Endothelial cell of umbilical vein (primary cell): ENCODE results near the gene ZNF664. TPM values are rescaled to one million over a fixed set of nuclear protein-coding genes. Genes with fewer than 3 reads are reported as not detected.

Experiments
- BruUV-seq: library from RNA; stranded (reverse); fragments of 400-500 nt; replicated peaks from 2 replicates; lab custom pipeline; 2021; lab: Mats Ljungman, UMichigan
- CTCF ChIA-PET: fragments of 300-600, 350-600 bp; sonication (Branson Sonifier 250); formaldehyde crosslinking; loops from one replicate; lab custom pipeline; 2021; ENCODE audit warnings: antibody characterized with exemption, inconsistent platforms; lab: Charles Lee
- POLR2A ChIA-PET: fragments of 300-600, 350-600 bp; sonication (Branson Sonifier 250); formaldehyde crosslinking; loops from one replicate; lab custom pipeline; 2021; ENCODE audit warnings: antibody characterized with exemption, inconsistent platforms; lab: Charles Lee
- DNase-seq: peaks from one replicate; pipeline ENCODE4 v3.0.0-alpha.2; 2011; ENCODE audit warnings: low read depth, low spot score
- FAIRE-seq: peaks from 2 replicates; lab custom pipeline; 2011; peaks lifted over from hg19 to GRCh38; lab: Jason Lieb, UNC
- H2AFZ ChIP-seq: 2 replicates; pipeline ENCODE4 v1.6.0; 2012; ENCODE audit warnings: low read depth, low read length, control low read depth, inconsistent platforms
- H3K27ac ChIP-seq: 2 replicates; pipeline ENCODE4 v1.5.1; 2011; ENCODE audit warnings: low read depth, mild to moderate bottlenecking, control low read depth, low read length, moderate library complexity; ENCODE audit not compliant: insufficient read depth
- H3K27me3 ChIP-seq, 2 experiments: 2 replicates each; pipeline versions ENCODE4 v1.6.0 to v1.6.1; 2011; ENCODE audit warnings: low read length in 2 of 2, mixed read lengths in 1 of 2; ENCODE audit not compliant: control insufficient read depth in 2 of 2, insufficient read depth in 2 of 2
- H3K36me3 ChIP-seq, 2 experiments: 2 replicates in 1 of 2; 3 replicates in 1 of 2; pipeline ENCODE4 v1.5.1; 2011; ENCODE audit warnings: low read length in 2 of 2, mild to moderate bottlenecking in 1 of 2, moderate library complexity in 1 of 2; ENCODE audit not compliant: control insufficient read depth in 2 of 2, insufficient read depth in 2 of 2; ENCODE audit errors: extremely low read depth in 1 of 2
- H3K4me1 ChIP-seq: 3 replicates; pipeline ENCODE4 v1.5.1; 2011; ENCODE audit warnings: mild to moderate bottlenecking, low read length; ENCODE audit not compliant: control insufficient read depth, insufficient read depth; ENCODE audit errors: extremely low read depth
- H3K4me2 ChIP-seq: 2 replicates; pipeline ENCODE4 v1.6.1; 2011; ENCODE audit warnings: low read length, control low read depth, mixed read lengths; ENCODE audit not compliant: insufficient read depth
- H3K4me3 ChIP-seq, 3 experiments: fragments of 200-600 bp in 1 of 3; sonication (generic), shearing (Covaris generic) in 1 of 3; replicated peaks in 1 of 3; 2 replicates each; pipeline ENCODE4 v1.5.1; 2011 to 2016; ENCODE audit warnings: control low read depth in 3 of 3, low read length in 3 of 3, mild to moderate bottlenecking in 2 of 3, inconsistent platforms in 1 of 3, low read depth in 1 of 3, moderate library complexity in 1 of 3; ENCODE audit not compliant: insufficient read depth in 1 of 3
- H3K79me2 ChIP-seq: 2 replicates; pipeline ENCODE4 v1.6.0; 2012; ENCODE audit warnings: low read length, inconsistent platforms; ENCODE audit not compliant: control insufficient read depth, insufficient read depth
- H3K9ac ChIP-seq: replicated peaks from 2 replicates; pipeline ENCODE3; 2011; ENCODE audit warnings: low read length, control low read depth; ENCODE audit not compliant: insufficient read depth; ENCODE audit errors: extremely low read depth
- H3K9me1 ChIP-seq: replicated peaks from 3 replicates; pipeline ENCODE4 v1.6.0; 2011; ENCODE audit warnings: mild to moderate bottlenecking, low read length; ENCODE audit not compliant: control insufficient read depth, insufficient read depth; ENCODE audit errors: extremely low read depth
- H3K9me3 ChIP-seq: replicated peaks from 2 replicates; pipeline ENCODE4 v1.5.1; 2012; ENCODE audit warnings: low read length, inconsistent platforms; ENCODE audit not compliant: control insufficient read depth, insufficient read depth
- H4K20me1 ChIP-seq: replicated peaks from 2 replicates; pipeline ENCODE3; 2011; ENCODE audit warnings: mild to moderate bottlenecking, low read length; ENCODE audit not compliant: control insufficient read depth, insufficient read depth; ENCODE audit errors: extremely low read depth
- EZH2 ChIP-seq: IDR thresholded peaks from 2 replicates; pipeline ENCODE4 v1.6.1; 2012; ENCODE audit warnings: borderline replicate concordance, low read depth, mild to moderate bottlenecking, moderate library complexity, low read length, inconsistent platforms; ENCODE audit not compliant: severe bottlenecking
- FOS ChIP-seq: IDR thresholded peaks from 2 replicates; pipeline ENCODE4 v1.6.1; 2011; ENCODE audit warnings: mild to moderate bottlenecking, low read length, moderate library complexity, borderline replicate concordance; ENCODE audit not compliant: insufficient read depth
- GATA2 ChIP-seq: IDR thresholded peaks from 2 replicates; pipeline ENCODE4 v1.7.0; 2011; ENCODE audit warnings: low read depth, mild to moderate bottlenecking, moderate library complexity, mixed read lengths, low read length; ENCODE audit not compliant: insufficient read length, insufficient read depth
- JUN ChIP-seq: IDR thresholded peaks from 2 replicates; pipeline ENCODE4 v1.6.1; 2011; ENCODE audit warnings: borderline replicate concordance, low read depth; ENCODE audit not compliant: insufficient read length, insufficient read depth
- MYC ChIP-seq: IDR thresholded peaks from one replicate; pipeline ENCODE4 v1.6.1; 2011; ENCODE audit warnings: mild to moderate bottlenecking, low read depth, low read length
- POLR2A ChIP-seq: IDR thresholded peaks from 2 replicates; pipeline ENCODE4 v1.6.1; 2012; ENCODE audit warnings: low read depth, mild to moderate bottlenecking, control low read depth, low read length
- POLR2AphosphoS5 ChIP-seq: IDR thresholded peaks from 2 replicates; pipeline ENCODE4 v1.6.1; 2012; ENCODE audit warnings: low read depth, mild to moderate bottlenecking, control low read depth, low read length, moderate library complexity; ENCODE audit not compliant: insufficient read depth
- dilution Hi-C: fragments of 300-500 bp; cut with MboI; formaldehyde crosslinking; loops from one replicate; pipeline ENCODE4 v1.15.0; 2019; ENCODE audit warnings: low sequenced_read_pairs; ENCODE audit not compliant: extremely low pct_ligation_motif_present
- intact Hi-C: fragments of 100-400 bp; cut with micrococcal nuclease; formaldehyde crosslinking; loops from one replicate; pipeline ENCODE4 v1.10.0; 2022
- polyA plus RNA-seq, 4 experiments: library from polyadenylated mRNA; depleted of rRNA in 3 of 4; stranded (reverse) in 3 of 4; unstranded in 1 of 4; fragments of >200 nt; gene quantifications; 2 replicates each; pipeline versions ENCODE4 v1.2.1 to v1.2.3, GENCODE V29; 2011 to 2012; ENCODE audit warnings: missing spikeins in 1 of 4
- total RNA-seq: library from RNA; stranded (reverse); gene quantifications from 2 replicates; pipeline ENCODE4 v1.2.3, GENCODE V29; 2021
- TF ChIP-seq, protein P1 (sequence below): IDR thresholded peaks from 2 replicates; pipeline ENCODE4 v1.6.1; 2011; ENCODE audit not compliant: insufficient read depth, insufficient read length
- TF ChIP-seq, protein P2 (sequence below), 2 donors: IDR thresholded peaks; 1 replicate in 1 of 2; 2 replicates in 1 of 2; pipeline ENCODE4 v1.5.1; 2011; ENCODE audit warnings: low read length in 2 of 2, mild to moderate bottlenecking in 2 of 2, moderate library complexity in 2 of 2, control low read depth in 1 of 2, inconsistent platforms in 1 of 2, low read depth in 1 of 2; ENCODE audit not compliant: insufficient read depth in 1 of 2; ENCODE audit errors: extremely low read depth in 1 of 2

Gene ZNF664
- total and polyA plus RNA-seq, 2 donors (not counting 3 experiments of a cell fraction or from before 2014, with no cell fraction given), result 29.8 to 71.3 TPM

GRCh38 chr12:124034297-124034696 lies 61.3 kb downstream of the ZNF664 start:
- TF ChIP-seq, protein P1, sequence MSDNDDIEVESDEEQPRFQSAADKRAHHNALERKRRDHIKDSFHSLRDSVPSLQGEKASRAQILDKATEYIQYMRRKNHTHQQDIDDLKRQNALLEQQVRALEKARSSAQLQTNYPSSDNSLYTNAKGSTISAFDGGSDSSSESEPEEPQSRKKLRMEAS, result no peak
- no peak for TF ChIP-seq MYC
- TF ChIP-seq POLR2AphosphoS5, result no peak
- no peak for TF ChIP-seq JUN
- TF ChIP-seq, protein P2, sequence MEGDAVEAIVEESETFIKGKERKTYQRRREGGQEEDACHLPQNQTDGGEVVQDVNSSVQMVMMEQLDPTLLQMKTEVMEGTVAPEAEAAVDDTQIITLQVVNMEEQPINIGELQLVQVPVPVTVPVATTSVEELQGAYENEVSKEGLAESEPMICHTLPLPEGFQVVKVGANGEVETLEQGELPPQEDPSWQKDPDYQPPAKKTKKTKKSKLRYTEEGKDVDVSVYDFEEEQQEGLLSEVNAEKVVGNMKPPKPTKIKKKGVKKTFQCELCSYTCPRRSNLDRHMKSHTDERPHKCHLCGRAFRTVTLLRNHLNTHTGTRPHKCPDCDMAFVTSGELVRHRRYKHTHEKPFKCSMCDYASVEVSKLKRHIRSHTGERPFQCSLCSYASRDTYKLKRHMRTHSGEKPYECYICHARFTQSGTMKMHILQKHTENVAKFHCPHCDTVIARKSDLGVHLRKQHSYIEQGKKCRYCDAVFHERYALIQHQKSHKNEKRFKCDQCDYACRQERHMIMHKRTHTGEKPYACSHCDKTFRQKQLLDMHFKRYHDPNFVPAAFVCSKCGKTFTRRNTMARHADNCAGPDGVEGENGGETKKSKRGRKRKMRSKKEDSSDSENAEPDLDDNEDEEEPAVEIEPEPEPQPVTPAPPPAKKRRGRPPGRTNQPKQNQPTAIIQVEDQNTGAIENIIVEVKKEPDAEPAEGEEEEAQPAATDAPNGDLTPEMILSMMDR (IDR thresholded peaks at IDR 0.05; ENCODE audit: extremely low read depth in 1 of 2, insufficient read depth in 1 of 2, low read depth in 1 of 2, low read length in 2 of 2), result no peak
- no peak for TF ChIP-seq GATA2
- no peak for TF ChIP-seq POLR2A
- no peak for TF ChIP-seq EZH2
- TF ChIP-seq FOS, result no peak
- peaks cover 0 to 3% of the 10 kb centered on the region in 2 experiments for H3K27me3 ChIP-seq
- no peak for DNase-seq
- H3K9me3 ChIP-seq, result no peaks in the 10 kb centered on the region
- CTCF ChIA-PET, result interaction anchor here (1.5 to 7.5 kb wide), 2 partner anchors 20 to 288 kb away, joined by 3 to 85 read pairs; no protein-coding TSS in a partner anchor
- intact Hi-C loops (no loop called here), dilution Hi-C loops (no loop called here)
- no peak overlapping the region for H2AFZ ChIP-seq
- H3K9me1 ChIP-seq, result no peaks in the 10 kb centered on the region
- H3K4me2 ChIP-seq, result no peak overlapping the region
- H3K36me3 ChIP-seq, result no peaks in the 10 kb centered on the region
- no peak overlapping the region for H3K9ac ChIP-seq
- peaks cover 6% of the 10 kb centered on the region for H3K4me1 ChIP-seq
- FAIRE-seq, result no peak
- BruUV-seq, result no TSS peak
- no peaks in the 10 kb centered on the region for H4K20me1 ChIP-seq
- H3K4me3 ChIP-seq, result no peak overlapping the region
- H3K79me2 ChIP-seq, result no peaks in the 10 kb centered on the region
- POLR2A ChIA-PET, result no interaction called here
- no peak overlapping the region for H3K27ac ChIP-seq
